Neural crest cell (in vitro differentiated cells): ENCODE results near the gene GSG1. TPM values are rescaled to one million over a fixed set of nuclear protein-coding genes. Genes with fewer than 3 reads are reported as not detected.

ENCODE experiments used
- DNase-seq: peaks from one replicate; pipeline ENCODE4 v3.0.0; 2021; ENCODE audit warnings: low read depth, mixed read lengths, low spot score
- H3K27ac Mint-ChIP-seq: one replicate; pipeline ENCODE4 v1.8.0; 2021; ENCODE audit warnings: mild to moderate bottlenecking, mixed read lengths; ENCODE audit not compliant: unreplicated experiment
- H3K27me3 Mint-ChIP-seq: 2 replicates; pipeline ENCODE4 v1.8.0; 2021; ENCODE audit warnings: low read depth, mild to moderate bottlenecking, mixed read lengths
- H3K36me3 Mint-ChIP-seq: 2 replicates; pipeline ENCODE4 v1.8.0; 2021; ENCODE audit warnings: low read depth, mild to moderate bottlenecking, mixed read lengths
- H3K4me1 Mint-ChIP-seq: 2 replicates; pipeline ENCODE4 v1.8.0; 2021; ENCODE audit warnings: mixed read lengths
- H3K4me3 Mint-ChIP-seq: one replicate; pipeline ENCODE4 v1.8.0; 2021; ENCODE audit warnings: mild to moderate bottlenecking, mixed read lengths
- H3K9me3 Mint-ChIP-seq: 2 replicates; pipeline ENCODE4 v1.8.0; 2021; ENCODE audit warnings: mixed read lengths
- CTCF ChIP-seq: fragments of 200-600 bp; sonication (generic); conservative IDR thresholded peaks from 2 replicates; pipeline ENCODE4 v1.5.0; 2021; ENCODE audit warnings: antibody characterized with exemption, mild to moderate bottlenecking
- total RNA-seq: library from RNA; stranded (reverse); gene quantifications from 2 replicates; pipeline ENCODE4 v1.2.1, GENCODE V29; 2021

The GSG1 gene
- total RNA-seq, 1 donor from 2014 or later: not detected

GRCh38 chr12:13097491-13098011, 5.9 kb downstream of the GSG1 start:
- no peak overlapping the region for H3K27ac Mint-ChIP-seq
- no peaks in the 10 kb centered on the region for H3K36me3 Mint-ChIP-seq

GRCh38 chr12:13095266-13095995, 8.0 kb downstream of the GSG1 start:
- H3K27me3 Mint-ChIP-seq: peaks cover 4% of the 10 kb centered on the region
- no peak for TF ChIP-seq CTCF
- H3K4me3 Mint-ChIP-seq: no peak overlapping the region
- DNase-seq: no peak
- peaks cover 32% of the 10 kb centered on the region for H3K4me1 Mint-ChIP-seq
- no peaks in the 10 kb centered on the region for H3K36me3 Mint-ChIP-seq
- H3K9me3 Mint-ChIP-seq: no peaks in the 10 kb centered on the region
- no peak overlapping the region for H3K27ac Mint-ChIP-seq

More at GRCh38 chr12:13097491-13098011, 5.9 kb downstream of the GSG1 start:
- no peak for TF ChIP-seq CTCF
- Mint-ChIP-seq H3K4me3 (no peak overlapping the region), H3K27me3 (peaks cover 4% of the 10 kb centered on the region), H3K4me1 (peaks cover 44% of the 10 kb centered on the region), H3K9me3 (no peaks in the 10 kb centered on the region)
- DNase-seq: no peak

- Mint-ChIP-seq H3K36me3 (no peaks in the 10 kb centered on the region), H3K4me1 (peaks cover 23% of the 10 kb centered on the region), H3K9me3 (no peaks in the 10 kb centered on the region), H3K27ac (no peak overlapping the region), H3K4me3 (no peak overlapping the region), H3K27me3 (peaks cover 5% of the 10 kb centered on the region)
- TF ChIP-seq CTCF: no peak
- no peak for DNase-seq
Observed at GRCh38 chr12:13094367-13094766, 9.1 kb downstream of the GSG1 start.

- Mint-ChIP-seq H3K9me3 (no peaks in the 10 kb centered on the region), H3K4me1 (peaks cover 18% of the 10 kb centered on the region), H3K27me3 (peaks cover 7% of the 10 kb centered on the region), H3K36me3 (no peaks in the 10 kb centered on the region), H3K4me3 (no peak overlapping the region), H3K27ac (no peak overlapping the region)
- TF ChIP-seq CTCF: no peak
- DNase-seq: no peak
Observed at GRCh38 chr12:13093848-13094220, 9.6 kb downstream of the GSG1 start.

GRCh38 chr12:13093191-13093847, 10.1 kb downstream of the GSG1 start:
- no peak overlapping the region for H3K27ac Mint-ChIP-seq

More at GRCh38 chr12:13093191-13093847, 10.1 kb downstream of the GSG1 start:
- Mint-ChIP-seq H3K9me3 (no peaks in the 10 kb centered on the region), H3K27me3 (peaks cover 7% of the 10 kb centered on the region), H3K36me3 (no peaks in the 10 kb centered on the region), H3K4me1 (peaks cover 19% of the 10 kb centered on the region), H3K4me3 (no peak overlapping the region)
- TF ChIP-seq CTCF: no peak
- no peak for DNase-seq
